Stimulated activated CD8-positive, alpha-beta memory T cell treated with anti-CD3 and anti-CD28 coated beads, Interleukin-12 subunit alpha, Interleukin-12 subunit beta, amount 100 ng/mL, for 24 hours (primary cell): ENCODE measurements around the gene MIA.
"Not testable (repeated sequence)": the region's sequence is repeated elsewhere in the genome, so short reads cannot be mapped to it uniquely, and the experiment has no call there.

Experiments
- DNase-seq: peaks from one replicate; pipeline ENCODE4 v3.0.0-alpha.2; 2020; ENCODE audit errors: extremely low read depth

The MIA gene

DNA sequence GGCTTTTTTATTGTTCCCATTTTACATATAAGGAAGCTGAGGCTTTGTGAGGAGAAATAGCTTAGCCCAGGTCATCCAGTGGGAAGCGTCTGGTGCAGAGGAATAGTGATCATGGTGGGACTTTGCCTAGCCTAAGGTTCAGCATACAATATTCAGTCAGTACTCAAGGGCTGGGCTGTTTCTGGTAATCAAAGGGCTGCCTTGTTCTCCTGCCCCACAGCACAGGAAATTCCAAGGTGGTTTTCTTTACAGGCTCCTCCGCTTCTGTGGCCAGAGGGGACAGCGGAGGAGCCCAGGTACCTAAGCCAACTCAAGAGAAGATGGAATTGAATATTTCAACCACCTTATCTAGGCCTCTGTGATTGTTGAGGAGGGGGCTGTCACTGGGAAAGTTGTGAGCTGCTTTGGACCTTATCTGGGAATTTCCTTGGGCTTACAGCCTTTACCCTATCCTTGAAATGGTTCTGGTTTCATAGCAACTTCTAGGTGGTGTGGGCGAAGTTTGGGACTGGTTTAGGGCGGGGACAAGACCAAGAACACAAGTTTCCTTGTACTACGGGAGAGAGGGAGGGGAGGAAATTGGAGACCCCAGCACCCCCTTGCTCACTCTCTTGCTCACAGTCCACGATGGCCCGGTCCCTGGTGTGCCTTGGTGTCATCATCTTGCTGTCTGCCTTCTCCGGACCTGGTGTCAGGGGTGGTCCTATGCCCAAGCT, at the start of gene MIA:
MIA (plus strand) TSS at position 606 of the 716 bp plus-strand sequence; CDS start at position 628, 22 bp downstream.
- no peak for DNase-seq

DNA sequence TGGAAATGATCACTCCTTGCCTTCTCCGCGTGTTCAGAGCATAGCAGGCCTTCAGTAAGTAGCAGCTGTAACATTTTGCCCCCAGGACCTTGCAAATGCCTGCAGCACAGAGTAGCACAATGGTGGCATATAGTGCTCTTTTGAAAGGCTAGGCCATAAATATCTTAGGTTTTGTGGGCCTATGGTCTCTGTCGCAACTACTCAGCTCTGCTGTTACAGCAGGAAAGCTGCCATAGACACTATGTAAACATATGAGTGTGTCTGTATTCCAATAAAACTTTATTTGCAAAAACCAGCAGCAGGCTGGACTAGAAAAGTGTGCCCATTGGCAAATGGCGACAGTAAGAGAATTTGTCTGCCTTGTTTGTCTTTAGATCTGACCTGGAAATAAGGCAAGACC, 49.0 kb upstream of the MIA start:
- DNase-seq = no peak

DNA sequence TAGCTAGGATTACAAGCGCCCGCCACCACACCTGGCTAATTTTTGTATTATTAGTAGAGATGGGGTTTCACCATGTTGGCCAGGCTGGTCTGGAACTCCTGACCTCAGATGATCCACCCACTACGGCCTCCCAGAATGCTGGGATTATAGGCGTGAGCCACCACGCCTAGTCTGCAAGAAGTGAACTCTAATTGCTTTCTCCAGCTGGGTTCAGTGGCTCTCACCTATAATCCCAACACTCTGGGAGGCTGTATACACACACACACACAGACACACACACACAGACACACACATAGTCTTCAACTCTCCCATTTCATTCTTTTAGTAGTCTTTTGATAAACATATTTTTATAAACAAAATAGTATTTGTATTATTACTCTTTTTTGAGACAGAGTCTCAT, 45.3 kb upstream of the MIA start:
- not testable (repeated sequence) for DNase-seq

DNA sequence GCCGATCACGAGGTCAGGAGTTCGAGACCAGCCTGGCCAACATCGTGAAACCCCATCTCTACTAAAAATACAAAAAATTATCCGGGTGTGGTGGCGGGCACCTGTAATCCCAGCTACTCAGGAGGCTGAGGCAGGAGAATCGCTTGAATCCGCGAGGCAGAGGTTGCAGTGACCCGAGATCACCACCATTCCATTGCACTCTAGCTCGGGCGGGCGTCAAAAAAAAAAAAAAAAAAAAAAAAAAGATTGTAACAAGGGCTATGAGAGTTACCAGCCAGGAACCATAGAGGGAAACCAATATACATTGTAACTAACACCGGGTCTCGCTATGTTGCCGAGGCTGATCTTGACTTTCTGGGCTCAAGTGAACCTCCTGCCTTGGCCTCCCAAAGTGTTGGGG, 43.0 kb upstream of the MIA start:
- DNase-seq = not testable (repeated sequence)

DNA sequence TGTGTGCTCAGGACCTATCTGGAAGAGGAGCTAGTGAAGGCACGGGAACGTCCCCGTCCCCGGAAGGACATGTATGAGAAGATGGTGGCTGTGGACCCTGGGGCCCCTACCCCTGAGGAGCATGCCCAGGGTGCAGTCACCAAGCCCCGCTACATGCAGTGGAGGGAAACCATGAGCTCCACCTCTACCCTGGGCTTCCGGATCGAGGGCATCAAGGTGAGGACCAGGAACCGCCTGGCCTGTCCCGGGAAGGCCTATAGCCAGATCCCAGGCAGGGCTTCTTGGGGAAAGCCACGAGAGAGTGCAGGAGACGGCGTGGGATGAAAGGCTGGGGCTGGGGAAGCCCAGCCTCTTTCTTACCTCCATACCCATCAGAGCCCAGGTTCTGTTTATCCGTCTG, 42.2 kb upstream of the MIA start:
- DNase-seq = no peak

DNA sequence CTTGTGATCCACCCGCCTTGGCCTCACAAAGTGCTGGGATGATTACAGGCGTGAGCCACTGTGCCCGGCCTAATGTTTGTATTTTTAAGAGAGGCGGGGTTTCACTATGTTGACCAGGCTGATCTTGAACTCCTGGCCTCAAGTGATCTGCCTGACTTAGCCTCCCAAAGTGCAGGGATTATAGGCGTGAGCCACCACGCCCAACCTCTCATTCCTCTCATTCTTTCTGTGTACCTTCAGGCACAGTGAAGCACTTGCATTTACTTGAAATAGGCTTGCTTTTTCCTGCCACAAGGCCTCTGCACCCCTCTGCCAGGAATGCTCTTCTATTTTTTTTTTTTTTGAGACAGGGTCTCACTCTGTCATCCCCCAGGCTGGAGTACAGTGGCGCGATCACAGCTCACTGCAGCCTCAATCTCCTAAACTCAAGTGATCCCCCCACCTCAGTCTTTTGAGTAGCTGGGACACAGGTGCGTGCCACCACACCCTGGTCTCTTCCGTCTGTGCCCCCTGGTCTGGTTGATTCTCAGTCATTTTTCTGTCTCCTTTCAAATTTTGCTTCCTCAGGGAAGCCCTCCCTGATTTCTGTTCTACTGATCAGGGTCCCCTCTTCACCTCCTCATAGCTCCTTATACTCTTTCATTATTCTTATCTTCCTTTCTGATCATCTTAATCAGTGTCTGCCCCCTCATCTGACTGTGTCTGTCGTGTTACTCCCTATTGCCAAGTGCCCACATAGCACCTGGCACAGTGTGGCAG, 40.1 kb upstream of the MIA start:
- DNase-seq = no peak

DNA sequence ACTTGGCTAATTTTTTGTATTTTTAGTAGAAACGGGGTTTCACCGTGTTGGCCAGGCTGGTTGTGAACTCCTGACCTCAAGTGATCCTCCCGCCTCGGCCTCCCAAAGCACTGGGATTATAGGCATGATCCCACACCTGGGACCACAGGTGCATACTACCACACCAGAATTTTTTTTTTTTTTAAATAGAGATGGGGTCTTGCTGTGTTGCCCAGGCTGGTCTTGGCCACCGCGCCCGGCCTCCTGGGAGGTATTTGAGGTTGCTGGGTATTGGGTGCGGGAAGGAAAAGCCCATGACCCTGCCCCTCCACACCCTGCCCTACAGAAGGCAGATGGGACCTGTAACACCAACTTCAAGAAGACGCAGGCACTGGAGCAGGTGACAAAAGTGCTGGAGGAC, 38.7 kb upstream of the MIA start:
- no peak for DNase-seq

DNA sequence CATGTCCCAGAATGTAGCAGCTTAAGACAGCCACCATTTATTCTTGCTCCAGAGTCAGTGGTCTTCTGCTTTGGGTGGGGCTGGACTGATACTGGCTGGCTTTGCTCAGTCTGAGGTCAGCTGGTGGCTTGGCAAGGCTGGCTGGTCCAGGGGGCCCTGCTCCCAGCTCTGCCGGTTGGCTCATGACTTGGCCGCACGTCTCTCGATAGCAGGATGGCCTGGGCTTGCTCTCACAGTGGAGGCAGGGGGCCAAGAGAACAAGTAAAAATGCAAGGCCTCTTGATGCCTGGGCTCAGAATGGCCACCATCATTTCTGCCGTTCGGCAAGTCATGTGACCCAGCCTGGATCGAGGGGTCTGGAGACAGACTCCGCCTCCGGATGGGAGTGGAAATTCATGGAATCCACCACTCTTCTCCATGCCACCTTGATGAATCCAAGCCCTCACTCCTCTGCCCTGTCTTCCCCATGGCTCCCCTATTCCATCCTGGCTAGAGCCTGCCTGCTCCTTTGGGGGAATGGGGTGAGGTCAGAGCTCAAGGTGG, 38.1 kb upstream of the MIA start:
- DNase-seq = no peak

DNA sequence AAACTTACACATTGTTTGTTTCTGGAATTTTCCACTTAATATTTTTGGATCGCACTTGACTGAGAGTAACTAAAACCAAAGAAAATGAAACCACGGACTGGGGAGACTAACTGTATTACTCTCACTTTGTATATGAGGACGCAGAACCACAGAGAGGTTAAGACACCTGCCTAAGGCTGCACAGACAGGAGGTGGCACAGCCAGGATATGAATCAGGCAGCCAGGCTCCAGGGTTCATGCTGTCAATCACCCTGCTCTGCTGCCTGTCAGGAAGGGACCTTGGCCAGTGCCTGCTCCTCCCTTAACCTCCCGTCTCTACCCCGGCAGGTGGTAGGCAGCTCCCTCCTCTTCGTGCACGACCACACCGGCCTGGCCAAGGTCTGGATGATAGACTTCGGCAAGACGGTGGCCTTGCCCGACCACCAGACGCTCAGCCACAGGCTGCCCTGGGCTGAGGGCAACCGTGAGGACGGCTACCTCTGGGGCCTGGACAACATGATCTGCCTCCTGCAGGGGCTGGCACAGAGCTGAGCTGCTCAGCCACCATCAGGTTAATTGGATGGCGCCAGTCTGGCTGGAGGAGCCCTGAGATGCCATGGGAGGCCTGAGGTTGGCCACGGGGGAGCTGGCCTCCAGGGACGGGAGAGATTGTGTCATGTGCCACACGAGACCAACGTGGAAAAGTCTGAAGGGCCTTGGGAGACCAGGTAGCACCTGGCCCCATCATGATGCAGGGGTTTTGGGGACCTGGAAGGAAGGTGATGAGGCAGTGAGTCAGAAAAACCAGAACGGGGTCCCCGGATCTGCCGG, 36.1 kb upstream of the MIA start:
- no peak for DNase-seq

DNA sequence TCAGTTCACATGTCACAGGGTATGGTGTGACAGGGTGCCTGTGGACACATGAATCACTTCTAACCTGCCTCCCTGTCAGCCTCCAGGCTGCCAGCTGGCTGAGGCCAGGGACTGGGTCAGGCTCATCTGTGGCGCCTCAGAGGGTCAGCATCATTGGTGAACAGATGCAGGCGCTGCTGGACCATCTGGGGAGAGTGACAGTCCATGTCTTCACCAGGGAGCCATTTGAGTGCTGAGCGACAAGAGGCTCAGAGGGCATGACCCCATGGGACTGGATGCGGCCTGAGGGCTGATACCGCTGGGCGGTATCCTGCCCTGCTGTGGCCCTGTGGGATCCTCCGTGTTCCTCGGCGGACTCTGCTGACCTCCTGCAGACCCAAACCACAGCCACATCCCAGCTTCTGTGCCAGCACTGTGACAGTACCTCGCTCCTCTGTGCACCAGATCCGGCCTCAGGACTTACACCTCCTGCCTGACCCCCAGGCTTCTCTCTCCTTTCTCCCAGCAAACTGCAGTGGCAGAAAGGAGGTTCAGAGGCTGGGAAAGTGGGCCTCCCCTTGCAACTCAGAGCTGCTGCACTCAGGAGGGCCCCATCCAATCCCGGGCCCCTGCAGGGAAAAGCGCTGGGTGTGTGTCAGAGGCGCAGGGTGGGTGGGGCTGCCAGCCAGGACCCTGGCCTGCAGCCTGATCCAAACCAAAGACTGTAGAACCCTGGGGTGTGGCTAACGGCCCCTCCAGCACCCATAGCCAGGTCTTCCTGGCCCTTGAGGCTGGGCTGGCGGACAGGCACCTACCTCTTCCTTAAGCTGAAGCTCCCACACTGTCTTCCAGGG, 35.2 kb upstream of the MIA start:
- no peak for DNase-seq

DNA sequence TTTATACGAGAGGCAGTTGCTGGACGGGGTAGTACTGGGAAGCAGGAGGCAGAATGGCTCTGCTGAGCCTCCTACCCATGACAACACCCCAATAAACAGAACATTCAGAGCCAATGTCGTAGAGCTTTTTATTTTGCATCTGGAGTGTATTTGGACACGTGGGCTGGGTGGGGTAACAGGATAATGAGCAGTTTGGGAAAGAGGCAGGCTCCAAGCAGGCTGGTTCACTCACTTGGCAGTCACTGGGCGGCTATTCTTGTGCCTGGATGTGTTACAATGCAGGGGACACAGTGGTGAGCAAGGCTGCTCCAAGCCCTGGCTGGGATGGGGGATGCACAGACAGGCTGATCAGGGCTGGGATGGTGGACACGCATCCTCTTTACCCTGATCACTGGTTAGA, 34.6 kb upstream of the MIA start:
- DNase-seq = no peak

DNA sequence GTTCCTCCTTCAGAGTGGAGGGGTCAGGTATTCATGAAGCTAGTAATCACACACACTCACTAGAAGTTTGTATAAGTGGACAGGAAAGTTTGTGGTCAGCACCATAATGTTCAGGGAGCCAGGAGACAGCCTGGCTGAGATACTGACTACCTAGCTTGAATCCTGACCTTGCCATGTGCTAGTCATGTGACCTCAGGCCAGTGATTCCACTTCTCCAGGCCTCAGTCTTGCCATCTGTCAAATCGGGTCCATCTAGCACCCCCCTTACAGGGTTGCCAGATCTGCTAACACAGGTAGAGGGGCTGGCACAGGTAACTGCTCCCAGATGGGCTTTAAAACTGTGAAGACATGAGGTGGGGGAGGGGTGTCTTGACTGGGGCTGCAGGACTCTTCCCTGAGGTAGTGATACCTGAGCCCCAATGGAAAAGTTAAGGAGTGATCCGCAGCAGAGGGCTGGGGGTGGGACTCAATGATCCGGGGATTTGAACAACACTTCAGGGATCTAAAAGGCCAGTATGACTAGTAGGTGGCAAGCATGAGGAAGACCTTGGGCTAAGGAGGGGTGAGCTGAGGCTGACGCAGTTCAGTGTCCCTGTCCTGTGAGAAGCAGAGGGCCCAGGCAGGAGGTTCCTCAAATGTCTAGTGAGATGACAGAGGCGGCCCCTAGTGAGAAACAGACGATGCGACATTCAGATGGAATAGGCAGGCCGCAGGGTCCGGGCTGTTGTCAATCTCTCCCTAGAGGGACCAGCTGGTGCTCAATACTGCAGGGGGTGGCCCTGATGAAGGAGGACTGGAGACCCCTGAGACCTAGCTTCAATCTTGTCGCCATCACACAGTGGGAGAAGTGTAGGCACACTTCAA, 33.6 kb upstream of the MIA start:
- DNase-seq = no peak

DNA sequence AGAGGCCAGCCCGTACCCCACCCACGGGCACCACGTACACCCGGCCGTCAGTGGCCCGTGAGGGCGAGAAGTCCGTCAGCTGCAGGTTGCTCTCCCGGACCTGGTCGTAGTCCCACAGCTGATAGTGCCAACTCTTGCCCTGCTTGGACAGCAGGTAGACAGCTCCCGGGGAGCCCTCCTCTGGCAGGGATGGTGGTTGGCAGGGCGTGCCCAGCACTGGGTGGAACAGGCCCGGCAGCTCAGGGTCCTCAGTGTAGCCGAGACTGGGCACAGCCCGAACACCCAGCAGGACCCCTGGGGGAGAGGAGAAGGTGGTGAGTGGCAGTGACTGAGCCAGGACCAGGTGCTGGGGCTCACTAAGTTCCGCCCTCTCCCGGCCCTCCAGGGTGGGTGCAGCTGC, 32.8 kb upstream of the MIA start:
- no peak for DNase-seq

DNA sequence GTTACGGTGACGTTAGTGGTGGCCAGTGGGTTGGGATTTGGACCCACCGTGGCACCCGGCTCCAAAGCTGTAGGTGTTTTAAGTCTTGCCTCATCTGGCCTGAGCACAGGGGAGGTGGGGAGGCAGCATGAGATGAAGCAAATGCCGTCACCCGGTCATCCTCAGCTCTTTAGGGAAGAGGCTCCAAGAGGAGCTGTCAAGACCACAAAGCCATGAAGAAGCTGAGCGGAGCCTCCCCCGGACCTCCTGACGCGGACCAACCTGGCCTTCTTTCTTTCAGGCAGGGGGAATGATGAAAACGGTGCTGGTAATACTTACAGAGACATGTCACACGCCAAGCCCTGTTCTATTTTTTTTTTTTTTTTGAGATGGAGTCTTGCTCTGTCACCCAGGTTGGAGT, 32.4 kb upstream of the MIA start:
- DNase-seq = no peak

DNA sequence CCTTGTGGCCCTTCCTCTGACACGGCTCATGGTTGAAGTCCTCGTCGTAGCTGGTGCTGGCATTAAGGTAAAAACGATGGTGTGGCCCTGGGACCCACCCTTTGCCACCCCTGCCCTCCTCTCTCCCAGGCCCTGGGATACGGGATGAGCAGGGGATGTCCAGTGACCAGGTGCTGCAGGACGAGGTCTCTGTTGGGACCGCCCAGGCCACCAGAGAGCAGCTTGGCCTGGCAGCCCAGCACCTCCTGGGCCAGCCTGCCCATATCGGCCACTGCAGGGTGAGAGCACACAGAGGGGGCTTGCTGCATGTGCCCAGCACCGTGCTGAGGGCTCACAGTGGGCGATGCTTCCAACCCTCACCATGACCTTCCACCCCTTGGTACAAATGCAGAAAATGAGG, 31.4 kb upstream of the MIA start:
- DNase-seq = no peak

DNA sequence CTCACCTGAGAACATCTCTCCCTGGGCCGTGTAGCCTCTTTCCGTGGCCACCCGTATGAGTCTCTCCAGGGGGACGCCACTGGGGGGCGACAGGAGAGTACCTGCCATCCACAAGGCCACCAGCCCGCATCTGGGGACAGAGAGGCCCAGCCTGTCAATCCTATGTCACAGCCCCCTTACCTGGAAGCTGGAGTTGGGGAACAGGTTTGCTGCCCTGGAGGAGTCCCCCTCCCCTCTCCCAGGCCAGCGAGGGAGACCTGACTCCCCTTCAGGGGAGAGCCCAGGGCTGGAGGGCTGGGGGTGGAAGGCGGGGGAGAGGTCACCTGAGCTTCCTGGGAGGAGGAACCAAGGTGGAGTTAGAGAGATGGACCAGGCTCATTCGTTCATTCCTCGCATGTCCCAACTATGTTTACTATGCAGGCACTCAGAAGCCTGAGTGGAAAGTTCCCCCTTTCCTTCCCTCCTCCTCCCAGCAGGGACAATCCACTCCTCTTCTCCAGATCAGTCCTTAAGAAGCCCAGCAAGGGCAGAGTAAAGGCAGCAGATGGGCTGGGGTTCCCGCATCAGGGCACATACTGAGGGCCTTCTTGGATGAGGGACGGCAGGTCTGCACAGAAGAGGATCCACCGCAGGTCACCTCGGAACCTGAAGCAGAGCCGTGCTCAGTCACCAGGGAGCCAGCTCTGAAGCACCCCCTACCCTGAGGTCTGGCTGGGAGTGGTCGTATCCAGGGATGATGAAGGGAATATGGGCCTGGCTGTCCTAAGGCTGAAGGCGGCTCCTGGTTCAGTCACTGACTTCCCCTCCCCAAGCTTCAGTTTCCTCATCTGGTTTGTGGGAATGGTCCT, 30.5 kb upstream of the MIA start:
- no peak for DNase-seq

DNA sequence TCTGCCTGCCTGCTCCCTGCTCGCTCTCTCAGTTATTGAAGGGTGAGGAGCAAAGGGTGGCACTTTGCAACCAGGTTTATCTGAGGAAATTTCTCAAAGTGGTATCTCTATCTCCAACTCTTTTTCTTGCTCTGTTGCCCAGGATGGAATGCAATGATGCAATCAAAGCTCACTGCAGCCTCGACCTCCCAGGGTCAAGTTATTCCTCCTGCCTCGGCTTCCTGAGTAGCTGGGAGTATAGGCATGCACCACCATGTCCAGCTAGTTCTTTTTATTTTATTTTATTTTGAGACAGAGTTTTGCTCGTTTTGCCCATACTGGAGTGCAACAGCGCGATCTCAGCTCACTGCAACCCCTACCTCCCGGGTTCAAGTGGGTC, 29.9 kb upstream of the MIA start:
- no peak for DNase-seq

DNA sequence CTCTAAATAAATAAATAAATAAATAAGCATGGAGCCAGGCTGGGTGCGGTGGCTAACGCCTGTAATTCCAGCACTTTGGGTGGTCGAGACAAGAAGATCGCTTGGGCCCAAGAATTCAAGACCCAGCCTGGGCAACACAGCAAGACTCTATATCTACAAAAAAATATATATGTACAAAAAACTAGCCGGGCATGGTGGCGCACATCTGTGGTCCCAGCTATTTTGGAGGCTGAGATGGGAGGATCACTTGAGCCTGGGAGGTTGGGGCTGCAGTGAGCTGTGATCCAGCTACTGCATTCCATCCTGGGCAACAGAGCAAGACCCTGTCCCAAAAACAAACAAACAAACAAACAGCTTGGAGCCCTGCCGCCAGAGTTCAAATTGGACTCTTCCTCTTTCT, 27.8 kb upstream of the MIA start:
- no peak for DNase-seq

DNA sequence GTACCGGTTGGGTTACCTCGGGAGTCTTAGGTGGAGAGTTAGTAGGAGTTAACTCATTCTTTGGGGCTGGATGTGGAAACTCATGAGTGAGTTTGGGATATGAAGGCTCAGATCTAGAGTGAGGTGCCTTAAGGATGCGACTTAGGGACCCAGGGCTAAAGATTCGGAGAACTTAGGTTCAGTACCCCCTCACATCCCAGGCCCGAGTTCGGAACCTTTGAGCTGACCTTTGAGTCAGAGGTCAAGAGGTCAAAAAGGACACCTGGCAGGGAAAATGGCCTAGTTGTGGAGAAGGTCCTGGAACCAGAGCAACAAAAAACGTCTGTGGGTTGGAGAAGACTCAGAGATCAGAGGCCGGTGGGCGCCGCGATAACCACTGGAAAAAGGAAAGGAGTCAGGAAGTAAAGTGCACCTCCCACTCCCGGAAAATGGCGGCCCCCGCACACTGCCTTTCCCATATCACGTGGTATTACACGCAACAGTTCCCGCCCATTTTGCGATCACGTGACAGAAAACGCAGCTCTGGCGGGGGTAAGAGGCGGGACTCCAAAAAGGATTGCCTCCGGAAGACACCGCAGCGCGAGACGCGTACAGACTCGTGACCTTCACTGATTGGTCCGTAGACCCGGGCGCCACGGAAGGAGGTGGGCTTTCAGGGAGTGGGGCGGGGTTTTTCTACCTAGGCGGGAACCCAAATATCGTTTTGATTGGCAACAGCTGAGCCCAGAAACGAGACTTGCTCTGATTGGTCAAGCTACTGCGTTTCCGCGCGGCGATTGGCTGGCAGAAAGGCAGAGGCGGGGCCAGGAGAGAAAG, 25.1 kb upstream of the MIA start, which contains the start of gene ACTMAP:
ACTMAP (minus strand) TSS at position 420 of the 816 bp plus-strand sequence. CDS start 674 bp downstream, outside the sequence.
- peak; percentile 96 for DNase-seq
